ENCODE data around the gene CD274.
A peak's percentile ranks its signal among the peaks of the same experiment; 100 is the strongest.

The CD274 gene

GRCh38 chr9:5502553-5502952 is 52.2 kb downstream of the CD274 start:
- no peak for DNase-seq

- no peak for DNase-seq
Observed at GRCh38 chr9:5509573-5509972, 59.2 kb downstream of the CD274 start.

- DNase-seq, result peak; percentile 69
Observed at GRCh38 chr9:5510360-5510931, 60.1 kb downstream of the CD274 start, which contains the start of gene PDCD1LG2. TSS of gene PDCD1LG2 (plus strand) at chr9:5510531. CDS start at chr9:5522547, 12,016 bp downstream.

GRCh38 chr9:5510989-5511388 is 60.6 kb downstream of the CD274 start:
- DNase-seq, result no peak

- DNase-seq, result no peak
Observed at GRCh38 chr9:5511476-5511875, 61.1 kb downstream of the CD274 start.

GRCh38 chr9:5511935-5512580 is 61.7 kb downstream of the CD274 start:
- no peak for DNase-seq

GRCh38 chr9:5512658-5513452 is 62.5 kb downstream of the CD274 start:
- no peak for DNase-seq

- DNase-seq, result no peak
Observed at GRCh38 chr9:5513966-5514616, 63.7 kb downstream of the CD274 start.

DNA sequence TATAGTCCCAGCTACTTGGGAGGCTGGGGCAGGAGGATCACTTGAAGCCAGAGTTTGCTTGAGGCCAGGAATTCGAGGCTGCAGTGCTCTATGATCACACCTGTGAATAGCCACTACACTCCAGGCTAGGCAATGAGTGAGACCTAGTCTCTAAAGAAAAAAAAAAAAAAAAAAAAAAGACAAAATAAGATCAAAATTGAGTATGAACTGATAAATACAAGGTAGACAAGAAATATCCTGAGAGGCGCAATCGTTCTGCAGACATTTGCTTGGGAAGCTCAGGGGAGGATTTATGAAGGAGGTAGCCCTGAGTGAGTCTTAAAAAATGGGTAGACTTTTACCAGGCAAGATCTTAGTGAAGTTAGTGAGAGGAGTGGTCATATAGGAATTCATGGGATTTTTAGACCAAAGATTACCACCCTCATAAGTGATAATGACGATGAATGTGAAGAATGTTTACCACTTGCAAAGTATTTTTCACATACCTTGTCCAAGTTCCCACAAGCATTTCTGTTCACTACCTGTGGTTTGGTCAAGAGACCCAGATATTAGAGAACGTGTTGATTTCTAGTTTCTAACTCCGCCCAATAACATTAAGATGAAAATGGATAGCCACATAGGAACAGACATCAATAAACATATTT is 64.4 kb downstream of the CD274 start:
- DNase-seq, result no peak

DNA sequence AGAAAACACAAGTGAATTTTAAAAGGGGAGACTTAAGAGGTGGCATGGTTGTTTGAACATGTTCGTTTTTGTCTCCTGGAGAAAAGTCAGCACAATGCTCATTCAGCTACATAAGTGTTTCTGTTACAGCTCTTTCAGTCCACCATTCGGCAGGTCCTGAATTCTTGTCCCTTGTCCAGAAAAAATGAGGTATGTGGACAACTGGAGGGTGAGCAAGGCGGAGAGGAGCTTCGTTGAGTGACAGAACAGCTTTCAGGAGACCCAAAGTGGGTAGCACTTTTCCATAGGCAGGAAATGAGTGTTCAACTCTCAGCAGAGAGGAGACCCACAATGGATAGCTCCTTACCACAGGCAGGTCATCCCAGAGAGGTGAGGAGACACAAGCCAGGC is 64.9 kb downstream of the CD274 start:
- DNase-seq, result no peak

DNA sequence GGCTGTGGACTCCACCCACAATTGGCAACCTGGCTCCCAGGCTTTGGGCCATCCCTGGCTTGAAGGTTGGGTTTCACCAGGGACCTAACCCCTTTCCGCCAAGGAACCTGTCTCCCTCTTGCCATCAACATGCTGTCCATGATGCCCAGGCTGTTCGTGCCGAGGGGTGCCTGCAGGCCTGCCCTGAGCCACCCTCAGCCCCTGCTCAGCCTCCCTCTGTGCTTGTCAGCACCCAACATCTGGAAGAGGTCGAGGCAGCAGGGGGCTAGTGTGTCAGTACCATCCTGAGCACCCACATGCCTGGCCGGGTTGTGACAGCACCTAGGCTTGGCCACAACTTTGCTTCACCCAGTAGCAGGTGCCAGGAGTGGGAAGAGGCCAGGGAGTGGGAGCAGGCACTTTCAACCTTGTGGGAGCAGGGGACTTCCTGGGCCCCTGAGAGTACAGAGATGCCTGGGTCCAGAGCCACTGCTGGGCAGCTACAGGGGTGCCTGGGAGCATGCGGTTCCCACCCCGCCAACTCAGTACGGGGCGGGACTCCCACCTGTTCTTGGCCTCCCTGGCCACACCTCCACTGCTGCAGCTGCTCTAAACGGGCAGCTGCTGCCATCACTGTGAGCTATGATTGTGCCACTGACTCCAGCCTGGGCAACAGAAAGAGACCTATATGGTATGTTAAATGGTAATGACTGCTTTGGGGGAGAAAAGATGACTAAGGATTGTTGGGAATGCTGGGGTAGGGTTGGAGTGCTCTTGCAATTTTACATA is 66.3 kb downstream of the CD274 start:
- DNase-seq, result no peak

- DNase-seq, result no peak
Observed at GRCh38 chr9:5518171-5518936, 68.0 kb downstream of the CD274 start.

GRCh38 chr9:5518937-5519319 is 68.6 kb downstream of the CD274 start:
- DNase-seq, result peak; percentile 49

Measured in stimulated activated CD4-positive, alpha-beta T cell treated with anti-CD3 and anti-CD28 coated beads, Interleukin-1b, Interleukin-23, amount 100 ng/mL, for 48 hours (primary cell).